Tibial nerve (tissue), 4 donors: Measurements from ENCODE around the gene SKI.
"Not testable (repeated sequence)": the region's sequence is repeated elsewhere in the genome, so short reads cannot be mapped to it uniquely, and the experiment has no call there.

ENCODE experiments used
- EP300 ChIP-seq, 2 donors: sonication (generic); formaldehyde crosslinking; IDR thresholded peaks; one replicate each; pipeline ENCODE4 v1.6.1; 2017; ENCODE audit warnings: antibody characterized with exemption in 2 of 2, mild to moderate bottlenecking in 1 of 2
- POLR2A ChIP-seq, 2 donors: fragments of 450-650 bp; IDR thresholded peaks; one replicate each; pipeline ENCODE4 v1.6.1; 2017; ENCODE audit warnings: antibody characterized with exemption in 2 of 2, mild to moderate bottlenecking in 2 of 2, moderate library complexity in 2 of 2
- TF ChIP-seq, protein P1 (sequence below), 5 experiments: fragments of 200-600 bp in 3 of 5; fragments of 450-650 bp in 2 of 5; sonication (generic) in 3 of 5; IDR thresholded peaks; one replicate each; pipeline ENCODE4 v1.5.1; 2016 to 2019; ENCODE audit warnings: antibody characterized with exemption in 5 of 5, mild to moderate bottlenecking in 3 of 5, moderate library complexity in 2 of 5

DNA sequence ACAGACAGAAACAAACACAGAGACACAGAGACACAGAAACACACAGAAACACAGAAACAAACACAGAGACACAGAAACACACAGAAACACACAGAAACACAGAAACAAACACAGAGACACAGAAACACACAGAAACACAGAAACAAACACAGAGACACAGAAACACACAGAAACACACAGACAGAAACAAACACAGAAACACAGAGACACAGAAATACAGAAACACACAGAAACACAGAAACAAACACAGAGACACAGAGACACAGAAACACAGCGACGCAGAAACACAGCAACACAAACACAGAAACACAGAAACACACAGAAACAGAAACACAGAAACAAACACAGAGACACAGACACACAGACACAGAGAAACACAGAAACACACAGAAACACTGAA lies 99.0 kb downstream of the SKI start:
- TF ChIP-seq POLR2A, EP300 (IDR thresholded peaks at IDR 0.05): not testable (repeated sequence)
- TF ChIP-seq, protein P1, sequence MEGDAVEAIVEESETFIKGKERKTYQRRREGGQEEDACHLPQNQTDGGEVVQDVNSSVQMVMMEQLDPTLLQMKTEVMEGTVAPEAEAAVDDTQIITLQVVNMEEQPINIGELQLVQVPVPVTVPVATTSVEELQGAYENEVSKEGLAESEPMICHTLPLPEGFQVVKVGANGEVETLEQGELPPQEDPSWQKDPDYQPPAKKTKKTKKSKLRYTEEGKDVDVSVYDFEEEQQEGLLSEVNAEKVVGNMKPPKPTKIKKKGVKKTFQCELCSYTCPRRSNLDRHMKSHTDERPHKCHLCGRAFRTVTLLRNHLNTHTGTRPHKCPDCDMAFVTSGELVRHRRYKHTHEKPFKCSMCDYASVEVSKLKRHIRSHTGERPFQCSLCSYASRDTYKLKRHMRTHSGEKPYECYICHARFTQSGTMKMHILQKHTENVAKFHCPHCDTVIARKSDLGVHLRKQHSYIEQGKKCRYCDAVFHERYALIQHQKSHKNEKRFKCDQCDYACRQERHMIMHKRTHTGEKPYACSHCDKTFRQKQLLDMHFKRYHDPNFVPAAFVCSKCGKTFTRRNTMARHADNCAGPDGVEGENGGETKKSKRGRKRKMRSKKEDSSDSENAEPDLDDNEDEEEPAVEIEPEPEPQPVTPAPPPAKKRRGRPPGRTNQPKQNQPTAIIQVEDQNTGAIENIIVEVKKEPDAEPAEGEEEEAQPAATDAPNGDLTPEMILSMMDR (IDR thresholded peaks at IDR 0.05) = not testable (repeated sequence)
